GOT3 (cell line): ENCODE measurements around the gene FANCI.
A peak's percentile ranks its signal among the peaks of the same experiment; 100 is the strongest.

ENCODE experiments used
- DNase-seq: peaks from one replicate; lab custom pipeline; 2025; ENCODE audit warnings: mixed read lengths; lab: John Stamatoyannopoulos, UW

Gene FANCI

GRCh38 chr15:89333011-89333860, 89.5 kb downstream of the FANCI start:
- no peak for DNase-seq

GRCh38 chr15:89333959-89334509, 90.3 kb downstream of the FANCI start:
- no peak for DNase-seq

GRCh38 chr15:89334510-89335297, 90.9 kb downstream of the FANCI start, which contains the start of gene POLG:
Gene POLG (minus strand): TSS chr15:89334824. CDS start chr15:89333754, 1,070 bp downstream.
- DNase-seq = peak; percentile 95

- DNase-seq = no peak
These were observed 91.7 kb downstream of the FANCI start for GRCh38 chr15:89335298-89336041.

GRCh38 chr15:89338036-89338435, 94.3 kb downstream of the FANCI start:
- DNase-seq = no peak

- DNase-seq = no peak
These were observed 96.8 kb downstream of the FANCI start for GRCh38 chr15:89340573-89340972.

GRCh38 chr15:89341316-89342005, 97.7 kb downstream of the FANCI start:
- DNase-seq = no peak

- DNase-seq = no peak
These were observed 99.1 kb downstream of the FANCI start for GRCh38 chr15:89342840-89343239.

- no peak for DNase-seq
These were observed 101.5 kb downstream of the FANCI start for GRCh38 chr15:89345248-89345647.

GRCh38 chr15:89346516-89347231, 102.9 kb downstream of the FANCI start:
- no peak for DNase-seq

- no peak for DNase-seq
These were observed 105.4 kb downstream of the FANCI start for GRCh38 chr15:89349206-89349558.

GRCh38 chr15:89352476-89352875, 108.7 kb downstream of the FANCI start:
- no peak for DNase-seq

- no peak for DNase-seq
These were observed 110.2 kb downstream of the FANCI start for GRCh38 chr15:89353991-89354390.

GRCh38 chr15:89356634-89357298, 113.0 kb downstream of the FANCI start:
- DNase-seq = no peak

GRCh38 chr15:89358435-89358754, 114.6 kb downstream of the FANCI start:
- DNase-seq = no peak

- DNase-seq = peak; percentile 22
These were observed 115.1 kb downstream of the FANCI start for GRCh38 chr15:89358755-89359439.

GRCh38 chr15:89359471-89360293, 115.9 kb downstream of the FANCI start:
- no peak for DNase-seq

- DNase-seq = no peak
These were observed 116.7 kb downstream of the FANCI start for GRCh38 chr15:89360294-89360971.
